Gastroesophageal sphincter (tissue), 4 donors: ENCODE data around the gene C19orf53. TPM values are rescaled to one million over a fixed set of nuclear protein-coding genes. Genes with fewer than 3 reads are reported as not detected.

ENCODE experiments used
- ATAC-seq: fragments of 150-250 bp; one replicate; pipeline ENCODE4 v1.9.1; 2016; ENCODE audit warnings: mild to moderate bottlenecking, moderate library complexity
- H3K27ac ChIP-seq, 4 donors: fragments of 200-600 bp; sonication (generic) in 3 of 4; 1 replicate in 3 of 4; 2 replicates in 1 of 4; pipeline ENCODE4 v1.5.1; 2016 to 2019
- H3K27me3 ChIP-seq: fragments of 200-600 bp; sonication (generic); one replicate; pipeline ENCODE4 v1.5.1; 2019
- H3K36me3 ChIP-seq, 2 donors: fragments of 200-600 bp; sonication (generic); one replicate each; pipeline ENCODE4 v1.5.1; 2019; ENCODE audit warnings: control low read depth in 1 of 2
- H3K4me1 ChIP-seq, 3 donors: fragments of 200-600 bp; sonication (generic); 1 replicate in 2 of 3; 2 replicates in 1 of 3; pipeline ENCODE4 v1.5.1; 2016 to 2019; ENCODE audit warnings: control low read depth in 2 of 3
- H3K4me3 ChIP-seq, 2 donors: fragments of 200-600 bp; sonication (generic); one replicate each; pipeline ENCODE4 v1.5.1; 2019; ENCODE audit warnings: mild to moderate bottlenecking in 1 of 2, moderate library complexity in 1 of 2
- H3K9me3 ChIP-seq, 3 donors: fragments of 200-600 bp; sonication (generic); one replicate each; pipeline ENCODE4 v1.5.1; 2017 to 2019; ENCODE audit warnings: control low read depth in 2 of 3
- CTCF ChIP-seq, 4 experiments: fragments of 200-600 bp in 2 of 4; fragments of 450-650 bp in 2 of 4; sonication (generic) in 1 of 4; IDR thresholded peaks; one replicate each; pipeline ENCODE4 v1.5.1; 2017 to 2019; ENCODE audit warnings: antibody characterized with exemption in 4 of 4, mild to moderate bottlenecking in 2 of 4, moderate library complexity in 2 of 4
- EP300 ChIP-seq: sonication (generic); formaldehyde crosslinking; IDR thresholded peaks from one replicate; pipeline ENCODE4 v1.6.1; 2017; ENCODE audit warnings: antibody characterized with exemption, mild to moderate bottlenecking
- POLR2A ChIP-seq, 2 donors: fragments of 450-650 bp; IDR thresholded peaks; one replicate each; pipeline ENCODE4 v1.6.1; 2017; ENCODE audit warnings: antibody characterized with exemption in 2 of 2, mild to moderate bottlenecking in 2 of 2, moderate library complexity in 1 of 2
- POLR2AphosphoS5 ChIP-seq: sonication (generic); formaldehyde crosslinking; IDR thresholded peaks from one replicate; pipeline ENCODE4 v1.6.1; 2017; ENCODE audit warnings: antibody characterized with exemption
- WGBS, 2 donors: methylation state at CpG; one replicate each; pipeline ENCODE4 v1.1.5; 2018; ENCODE audit warnings: low coverage in 1 of 2; 5-methylcytosine and 5-hydroxymethylcytosine counted together
- total RNA-seq, 4 donors: library from RNA; depleted of rRNA; stranded (reverse); fragments of >200 nt; gene quantifications; one replicate each; pipeline ENCODE4 v1.1.0, GENCODE V29; 2016

C19orf53 gene
- total RNA-seq, 4 donors from 2014 or later = 123 to 142 (median 128) TPM

- Histone ChIP-seq H3K9me3 (no peaks in the 10 kb centered on the region), H3K4me1 (peaks cover 0 to 27% (median 0%) of the 10 kb centered on the region in 3 donors), H3K27ac (peak overlapping the region in 3 of 4 donors; percentile 84 to 87 (median 84)), H3K36me3 (peaks cover 0 to 63% of the 10 kb centered on the region in 2 donors), H3K4me3 (peak overlapping the region; percentile 62 to 75), H3K27me3 (no peaks in the 10 kb centered on the region)
- 37 to 61% methylated on average over 5 to 16 of the region's 19 CpGs for WGBS, 2 donors
- TF ChIP-seq POLR2A (IDR thresholded peaks at IDR 0.05) = no peak
- TF ChIP-seq CTCF (IDR thresholded peaks at IDR 0.05) = no peak
- TF ChIP-seq EP300 = no peak
- no peak for TF ChIP-seq POLR2AphosphoS5
- ATAC-seq = no peak
Measured at GRCh38 chr19:13765395-13766094, 8.7 kb upstream of the C19orf53 start.

- Histone ChIP-seq H3K36me3 (peaks cover 0 to 63% of the 10 kb centered on the region in 2 donors), H3K27ac (peak overlapping the region in 1 of 4 donors; percentile 84), H3K9me3 (no peaks in the 10 kb centered on the region), H3K27me3 (no peaks in the 10 kb centered on the region), H3K4me1 (peaks cover 0 to 27% (median 0%) of the 10 kb centered on the region in 3 donors), H3K4me3 (peak overlapping the region in 1 of 2 donors; percentile 62)
- TF ChIP-seq CTCF (IDR thresholded peaks at IDR 0.05) = no peak
- TF ChIP-seq POLR2AphosphoS5 = no peak
- no peak for TF ChIP-seq EP300
- no peak for TF ChIP-seq POLR2A (IDR thresholded peaks at IDR 0.05)
- ATAC-seq = no peak
- 100% methylated on average over 1 of the region's 3 CpGs; no CpG with 5 or more reads in 1 of the 2 donors for WGBS, 2 donors
Measured at GRCh38 chr19:13766095-13766481, 8.2 kb upstream of the C19orf53 start.

- 90% methylated on average over 2 of the region's 19 CpGs; no CpG with 5 or more reads in 1 of the 2 donors for WGBS, 2 donors
- H3K36me3 ChIP-seq = peaks cover 0 to 54% of the 10 kb centered on the region in 2 donors
- no peaks in the 10 kb centered on the region for H3K27me3 ChIP-seq
- no peak for ATAC-seq
- no peak for TF ChIP-seq CTCF (IDR thresholded peaks at IDR 0.05)
- no peak overlapping the region for H3K4me3 ChIP-seq
- H3K27ac ChIP-seq = no peak overlapping the region
- peaks cover 0 to 24% (median 0%) of the 10 kb centered on the region in 3 donors for H3K4me1 ChIP-seq
- no peaks in the 10 kb centered on the region for H3K9me3 ChIP-seq
Measured at GRCh38 chr19:13768510-13768909, 5.7 kb upstream of the C19orf53 start.

GRCh38 chr19:13770013-13770635 lies 4.1 kb upstream of the C19orf53 start:
- no peak overlapping the region for H3K4me3 ChIP-seq
- H3K27me3 ChIP-seq = no peaks in the 10 kb centered on the region
- H3K27ac ChIP-seq = no peak overlapping the region
- no peaks in the 10 kb centered on the region for H3K9me3 ChIP-seq
- peaks cover 0 to 29% (median 4%) of the 10 kb centered on the region in 3 donors for H3K4me1 ChIP-seq
- TF ChIP-seq POLR2AphosphoS5 (no peak), EP300 (no peak), POLR2A (IDR thresholded peaks at IDR 0.05) (no peak), CTCF (IDR thresholded peaks at IDR 0.05) (no peak)
- ATAC-seq = no peak
- WGBS, 2 donors = 70 to 81% methylated on average over 4 to 7 of the region's 16 CpGs
- peaks cover 0 to 54% of the 10 kb centered on the region in 2 donors for H3K36me3 ChIP-seq

- ATAC-seq = no peak
- 76 to 78% methylated on average over 4 to 8 of the region's 9 CpGs for WGBS, 2 donors
- TF ChIP-seq CTCF (IDR thresholded peaks at IDR 0.05) (no peak), POLR2AphosphoS5 (no peak), EP300 (no peak), POLR2A (IDR thresholded peaks at IDR 0.05) (no peak)
Measured at GRCh38 chr19:13778398-13778797, 4.1 kb downstream of the C19orf53 start.

More at GRCh38 chr19:13778398-13778797, 4.1 kb downstream of the C19orf53 start:
- H3K4me3 ChIP-seq = no peak overlapping the region
- no peak overlapping the region for H3K27ac ChIP-seq
- H3K27me3 ChIP-seq = no peaks in the 10 kb centered on the region
- H3K9me3 ChIP-seq = no peaks in the 10 kb centered on the region
- peaks cover 0 to 53% (median 20%) of the 10 kb centered on the region in 3 donors for H3K4me1 ChIP-seq
- H3K36me3 ChIP-seq = peaks cover 0 to 38% of the 10 kb centered on the region in 2 donors
